ENCODE data around the gene CD300LG.

DNA sequence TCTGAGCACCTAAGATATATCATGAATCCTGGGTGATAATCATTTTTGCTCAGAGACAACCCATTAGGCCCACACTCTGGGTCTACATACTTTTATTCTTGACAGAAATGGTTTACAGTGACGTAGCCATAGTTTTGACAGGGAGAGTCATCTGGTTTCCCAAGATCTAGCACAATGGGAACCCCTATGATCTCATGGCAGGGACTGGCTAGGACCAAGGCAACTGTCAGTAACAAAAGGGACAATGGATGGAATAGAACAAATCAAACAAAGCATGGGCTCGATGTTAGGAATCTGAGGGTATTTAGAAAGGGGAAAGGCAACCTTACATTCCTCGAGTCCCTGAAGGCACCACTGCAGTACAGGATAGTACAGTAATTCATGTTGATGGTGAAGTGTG, 46.2 kb upstream of the CD300LG start:
- TF ChIP-seq, protein P1, sequence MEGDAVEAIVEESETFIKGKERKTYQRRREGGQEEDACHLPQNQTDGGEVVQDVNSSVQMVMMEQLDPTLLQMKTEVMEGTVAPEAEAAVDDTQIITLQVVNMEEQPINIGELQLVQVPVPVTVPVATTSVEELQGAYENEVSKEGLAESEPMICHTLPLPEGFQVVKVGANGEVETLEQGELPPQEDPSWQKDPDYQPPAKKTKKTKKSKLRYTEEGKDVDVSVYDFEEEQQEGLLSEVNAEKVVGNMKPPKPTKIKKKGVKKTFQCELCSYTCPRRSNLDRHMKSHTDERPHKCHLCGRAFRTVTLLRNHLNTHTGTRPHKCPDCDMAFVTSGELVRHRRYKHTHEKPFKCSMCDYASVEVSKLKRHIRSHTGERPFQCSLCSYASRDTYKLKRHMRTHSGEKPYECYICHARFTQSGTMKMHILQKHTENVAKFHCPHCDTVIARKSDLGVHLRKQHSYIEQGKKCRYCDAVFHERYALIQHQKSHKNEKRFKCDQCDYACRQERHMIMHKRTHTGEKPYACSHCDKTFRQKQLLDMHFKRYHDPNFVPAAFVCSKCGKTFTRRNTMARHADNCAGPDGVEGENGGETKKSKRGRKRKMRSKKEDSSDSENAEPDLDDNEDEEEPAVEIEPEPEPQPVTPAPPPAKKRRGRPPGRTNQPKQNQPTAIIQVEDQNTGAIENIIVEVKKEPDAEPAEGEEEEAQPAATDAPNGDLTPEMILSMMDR (IDR thresholded peaks at IDR 0.05), result no peak
- no peak for TF ChIP-seq POLR2AphosphoS5 (IDR thresholded peaks at IDR 0.05)

Measured in stomach (tissue), 4 donors.